ENCODE data around the gene FEZF2.

DNA sequence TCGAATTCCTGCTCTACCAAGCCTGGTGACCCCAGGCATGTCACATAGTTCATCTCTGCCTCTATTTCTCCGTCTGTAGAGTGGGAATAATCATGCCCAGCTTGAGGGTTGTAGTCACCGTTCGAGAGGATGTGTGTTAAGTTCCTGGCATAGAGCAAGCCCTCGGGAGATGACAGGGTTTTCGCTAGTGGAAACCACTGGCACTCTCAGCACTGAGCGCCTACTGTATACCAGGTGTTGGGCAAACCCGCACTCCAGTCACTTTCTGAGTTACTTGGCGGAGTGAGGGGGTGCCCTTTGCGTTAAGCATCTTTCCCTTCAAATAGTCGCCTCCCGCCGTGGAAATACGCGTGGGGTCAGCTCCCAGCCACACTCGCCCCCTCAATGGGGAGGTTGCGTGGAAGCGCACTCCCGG is 5.1 kb downstream of the FEZF2 start:
- TF ChIP-seq, protein P1, sequence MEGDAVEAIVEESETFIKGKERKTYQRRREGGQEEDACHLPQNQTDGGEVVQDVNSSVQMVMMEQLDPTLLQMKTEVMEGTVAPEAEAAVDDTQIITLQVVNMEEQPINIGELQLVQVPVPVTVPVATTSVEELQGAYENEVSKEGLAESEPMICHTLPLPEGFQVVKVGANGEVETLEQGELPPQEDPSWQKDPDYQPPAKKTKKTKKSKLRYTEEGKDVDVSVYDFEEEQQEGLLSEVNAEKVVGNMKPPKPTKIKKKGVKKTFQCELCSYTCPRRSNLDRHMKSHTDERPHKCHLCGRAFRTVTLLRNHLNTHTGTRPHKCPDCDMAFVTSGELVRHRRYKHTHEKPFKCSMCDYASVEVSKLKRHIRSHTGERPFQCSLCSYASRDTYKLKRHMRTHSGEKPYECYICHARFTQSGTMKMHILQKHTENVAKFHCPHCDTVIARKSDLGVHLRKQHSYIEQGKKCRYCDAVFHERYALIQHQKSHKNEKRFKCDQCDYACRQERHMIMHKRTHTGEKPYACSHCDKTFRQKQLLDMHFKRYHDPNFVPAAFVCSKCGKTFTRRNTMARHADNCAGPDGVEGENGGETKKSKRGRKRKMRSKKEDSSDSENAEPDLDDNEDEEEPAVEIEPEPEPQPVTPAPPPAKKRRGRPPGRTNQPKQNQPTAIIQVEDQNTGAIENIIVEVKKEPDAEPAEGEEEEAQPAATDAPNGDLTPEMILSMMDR (conservative IDR thresholded peaks at IDR 0.05; ENCODE audit: low read depth, low read length), result no peak
- no peak for TF ChIP-seq EZH2 (IDR thresholded peaks at IDR 0.05; ENCODE audit: low read length, unreplicated experiment)
